ENCODE measurements around the gene HIC1.

DNA sequence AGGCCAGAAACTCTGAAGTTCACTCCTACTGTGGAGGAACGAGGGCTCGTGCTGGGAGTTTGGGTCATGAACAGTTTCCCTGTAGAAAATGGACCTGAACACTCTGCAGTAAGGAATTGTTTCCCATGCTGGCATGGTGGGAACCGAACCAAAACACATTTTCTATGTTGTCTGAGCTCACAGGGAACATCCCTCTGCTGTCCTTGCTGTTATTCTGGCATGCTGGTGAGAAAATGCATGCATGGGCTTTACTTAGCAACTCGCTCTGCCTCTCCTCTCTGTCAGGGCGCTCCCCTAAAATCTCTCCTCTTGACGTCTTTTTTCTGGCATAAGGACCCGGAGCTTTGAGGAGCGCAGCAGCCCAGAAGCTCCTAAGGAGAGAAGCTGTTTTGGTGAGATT, 35.2 kb upstream of the HIC1 start:
- TF ChIP-seq POLR2AphosphoS5 (IDR thresholded peaks at IDR 0.05), result no peak
- TF ChIP-seq CTCF (IDR thresholded peaks at IDR 0.05), result no peak

Measured in gastroesophageal sphincter (tissue), 3 donors.